ENCODE results near the gene CROT.

Gene CROT

GRCh38 chr7:87432536-87432935 lies 87.1 kb downstream of the CROT start:
- TF ChIP-seq CTCF (IDR thresholded peaks at IDR 0.05; ENCODE audit: low read depth, low read length) = no peak
- Histone ChIP-seq H3K9me3 (ENCODE audit: severe bottlenecking) (no peaks in the 10 kb centered on the region), H3K27me3 (ENCODE audit: insufficient read depth, low read depth, severe bottlenecking) (no peaks in the 10 kb centered on the region), H3K36me3 (no peaks in the 10 kb centered on the region), H3K27ac (no peak overlapping the region), H3K4me3 (ENCODE audit: low read depth, low read length) (no peak overlapping the region)
- DNase-seq = no peak

- Histone ChIP-seq H3K36me3 (no peaks in the 10 kb centered on the region), H3K27ac (no peak overlapping the region), H3K27me3 (ENCODE audit: insufficient read depth, low read depth, severe bottlenecking) (no peaks in the 10 kb centered on the region), H3K9me3 (ENCODE audit: severe bottlenecking) (no peaks in the 10 kb centered on the region), H3K4me3 (ENCODE audit: low read depth, low read length) (no peak overlapping the region)
- no peak for TF ChIP-seq CTCF (IDR thresholded peaks at IDR 0.05; ENCODE audit: low read depth, low read length)
- no peak for DNase-seq
These were observed 90.1 kb downstream of the CROT start for GRCh38 chr7:87435546-87435945.

GRCh38 chr7:87445897-87446296 lies 100.4 kb downstream of the CROT start:
- TF ChIP-seq CTCF (IDR thresholded peaks at IDR 0.05; ENCODE audit: low read depth, low read length) = no peak

GRCh38 chr7:87447116-87447635 lies 101.7 kb downstream of the CROT start:
- no peaks in the 10 kb centered on the region for H3K9me3 ChIP-seq (ENCODE audit: severe bottlenecking)
- H3K4me3 ChIP-seq (ENCODE audit: low read depth, low read length) = no peak overlapping the region
- no peak for TF ChIP-seq CTCF (IDR thresholded peaks at IDR 0.05; ENCODE audit: low read depth, low read length)
- H3K27ac ChIP-seq = no peak overlapping the region
- no peaks in the 10 kb centered on the region for H3K36me3 ChIP-seq
- DNase-seq = no peak
- no peaks in the 10 kb centered on the region for H3K27me3 ChIP-seq (ENCODE audit: insufficient read depth, low read depth, severe bottlenecking)

More at GRCh38 chr7:87445897-87446296, 100.4 kb downstream of the CROT start:
- H3K36me3 ChIP-seq = no peaks in the 10 kb centered on the region
- no peak for DNase-seq
- no peaks in the 10 kb centered on the region for H3K27me3 ChIP-seq (ENCODE audit: insufficient read depth, low read depth, severe bottlenecking)
- H3K4me3 ChIP-seq (ENCODE audit: low read depth, low read length) = no peak overlapping the region
- H3K27ac ChIP-seq = no peak overlapping the region
- no peaks in the 10 kb centered on the region for H3K9me3 ChIP-seq (ENCODE audit: severe bottlenecking)

GRCh38 chr7:87448388-87448787 lies 102.9 kb downstream of the CROT start:
- no peak overlapping the region for H3K27ac ChIP-seq
- H3K36me3 ChIP-seq = no peaks in the 10 kb centered on the region
- no peak overlapping the region; the same call in 1 of the 2 replicates for H3K4me3 ChIP-seq (ENCODE audit: low read depth, low read length)
- H3K27me3 ChIP-seq (ENCODE audit: insufficient read depth, low read depth, severe bottlenecking) = no peaks in the 10 kb centered on the region
- peak; percentile 78 for DNase-seq
- H3K9me3 ChIP-seq (ENCODE audit: severe bottlenecking) = no peaks in the 10 kb centered on the region
- peak; percentile 13; the same call in 1 of the 2 replicates for TF ChIP-seq CTCF (IDR thresholded peaks at IDR 0.05; ENCODE audit: low read depth, low read length)
